Mucosa of stomach (tissue), 1 donor: ENCODE measurements around the gene NANOS3.

Experiments used
- H3K27me3 ChIP-seq: one replicate; pipeline ENCODE4 v1.7.0; 2013; ENCODE audit warnings: mild to moderate bottlenecking, low read length; ENCODE audit not compliant: control insufficient read depth, insufficient read depth
- H3K36me3 ChIP-seq: one replicate; pipeline ENCODE4 v1.7.0; 2013; ENCODE audit warnings: low read length; ENCODE audit not compliant: control insufficient read depth, insufficient read depth
- H3K4me1 ChIP-seq: one replicate; pipeline ENCODE4 v1.7.0; 2013; ENCODE audit warnings: mild to moderate bottlenecking, low read length; ENCODE audit not compliant: control insufficient read depth, insufficient read depth
- H3K4me3 ChIP-seq: one replicate; pipeline ENCODE4 v1.7.0; 2013; ENCODE audit warnings: low read length
- H3K9ac ChIP-seq: one replicate; pipeline ENCODE4 v1.7.0; 2013; ENCODE audit warnings: mild to moderate bottlenecking, low read length, moderate library complexity
- H3K9me3 ChIP-seq: one replicate; pipeline ENCODE4 v1.7.0; 2013; ENCODE audit warnings: mild to moderate bottlenecking, low read length, moderate library complexity; ENCODE audit not compliant: control insufficient read depth
- donor health status: Pancreatic carcinoma.

The NANOS3 gene

DNA sequence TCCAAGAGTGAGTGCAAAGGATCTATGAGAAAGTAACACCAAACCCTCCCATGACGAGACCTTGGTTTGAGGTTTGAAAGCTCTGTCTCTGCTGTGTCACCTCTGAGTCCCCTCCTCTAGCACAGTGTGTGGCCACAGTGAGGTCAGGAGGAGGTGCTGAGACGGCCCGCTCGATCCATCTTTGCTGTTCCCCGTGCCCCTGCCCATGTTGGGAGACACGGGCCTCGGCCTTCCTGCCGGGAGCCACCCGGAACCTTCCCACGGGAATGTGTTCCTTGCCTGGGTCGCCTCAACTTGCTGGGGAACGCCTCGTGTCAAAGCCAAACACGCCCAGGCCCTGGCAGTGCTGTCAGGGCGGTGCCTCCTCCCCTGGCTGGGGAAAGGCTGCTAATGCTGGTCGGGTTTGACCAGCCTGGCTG, 10.1 kb downstream of the NANOS3 start:
- no peaks in the 10 kb centered on the region for H3K36me3 ChIP-seq
- no peaks in the 10 kb centered on the region for H3K9me3 ChIP-seq
- H3K4me1 ChIP-seq, result peaks cover 65% of the 10 kb centered on the region
- H3K9ac ChIP-seq, result peak overlapping the region; percentile 18
- H3K4me3 ChIP-seq, result no peak overlapping the region
- no peaks in the 10 kb centered on the region for H3K27me3 ChIP-seq

DNA sequence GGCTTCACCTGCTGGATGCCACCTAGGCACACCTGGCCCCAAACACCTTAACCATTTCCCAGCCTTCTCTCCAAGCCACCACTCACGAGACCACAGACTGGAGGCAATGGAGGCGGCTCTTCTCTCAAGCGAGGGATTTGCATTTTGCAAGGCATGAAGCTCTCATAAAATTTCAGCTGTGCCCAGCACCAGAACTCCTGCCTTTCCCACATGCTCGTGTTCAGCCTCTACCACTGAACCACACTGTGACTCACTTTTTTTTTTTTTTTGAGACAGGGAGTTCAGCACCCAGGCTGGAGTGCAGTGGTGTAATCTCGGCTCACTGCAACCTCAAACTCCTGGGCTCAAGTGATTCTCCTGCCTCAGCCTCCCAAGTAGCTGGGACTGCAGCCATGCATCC, 10.6 kb downstream of the NANOS3 start:
- H3K9ac ChIP-seq, result peak overlapping the region; percentile 18
- H3K4me1 ChIP-seq, result peaks cover 60% of the 10 kb centered on the region
- H3K36me3 ChIP-seq, result no peaks in the 10 kb centered on the region
- H3K9me3 ChIP-seq, result no peaks in the 10 kb centered on the region
- H3K27me3 ChIP-seq, result no peaks in the 10 kb centered on the region
- H3K4me3 ChIP-seq, result no peak overlapping the region

GRCh38 chr19:13888281-13888680, 11.3 kb downstream of the NANOS3 start:
- no peaks in the 10 kb centered on the region for H3K36me3 ChIP-seq
- peaks cover 55% of the 10 kb centered on the region for H3K4me1 ChIP-seq
- no peaks in the 10 kb centered on the region for H3K27me3 ChIP-seq
- H3K4me3 ChIP-seq, result no peak overlapping the region
- H3K9me3 ChIP-seq, result no peaks in the 10 kb centered on the region
- peak overlapping the region; percentile 28 for H3K9ac ChIP-seq

DNA sequence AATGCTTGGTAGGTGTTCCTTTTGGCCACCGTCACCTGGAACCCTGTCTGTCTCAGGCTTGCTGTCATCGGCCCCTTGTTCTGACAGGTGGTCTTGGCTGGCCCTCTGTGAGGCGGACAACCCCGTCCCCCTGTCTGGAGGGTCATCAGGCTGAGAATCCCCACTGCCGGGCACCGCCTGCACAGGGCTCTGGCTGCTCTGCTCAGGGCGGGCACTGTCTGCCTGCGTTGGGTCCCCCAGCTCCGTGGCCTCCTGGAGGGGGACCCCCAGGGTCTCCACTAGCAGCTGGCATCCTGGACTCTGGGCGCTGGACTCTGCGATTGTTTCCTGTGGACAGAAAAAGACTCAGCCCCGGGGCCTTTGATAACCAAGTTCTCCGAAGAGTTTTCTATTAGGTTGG, 13.2 kb downstream of the NANOS3 start:
- Histone ChIP-seq H3K4me3 (no peak overlapping the region), H3K27me3 (no peaks in the 10 kb centered on the region), H3K4me1 (peaks cover 39% of the 10 kb centered on the region), H3K36me3 (no peaks in the 10 kb centered on the region), H3K9ac (no peak overlapping the region), H3K9me3 (no peaks in the 10 kb centered on the region)

- no peaks in the 10 kb centered on the region for H3K9me3 ChIP-seq
- no peak overlapping the region for H3K4me3 ChIP-seq
- H3K9ac ChIP-seq, result no peak overlapping the region
- H3K36me3 ChIP-seq, result no peaks in the 10 kb centered on the region
- peaks cover 12% of the 10 kb centered on the region for H3K4me1 ChIP-seq
- no peaks in the 10 kb centered on the region for H3K27me3 ChIP-seq
These were observed 15.9 kb downstream of the NANOS3 start for GRCh38 chr19:13892870-13893269.

DNA sequence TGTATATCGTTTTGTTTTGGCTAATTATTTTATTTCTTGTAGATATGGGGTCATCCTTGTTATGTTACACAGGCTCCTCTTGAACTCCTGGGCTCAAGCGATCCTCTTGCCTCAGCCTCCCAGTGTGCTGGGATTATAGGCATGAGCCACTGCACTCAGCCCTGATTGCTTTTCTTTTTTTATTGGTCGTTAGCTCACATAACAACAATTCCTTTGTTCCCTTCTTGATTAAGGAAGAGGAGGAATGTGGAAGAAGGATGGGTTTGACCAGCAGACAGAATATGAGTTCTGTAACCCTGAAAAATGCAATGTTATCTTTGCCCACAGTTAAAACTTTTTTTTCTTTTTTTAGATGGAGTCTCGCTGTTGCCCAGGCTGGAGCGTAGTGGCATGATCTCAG, 17.6 kb downstream of the NANOS3 start:
- Histone ChIP-seq H3K4me1 (no peaks in the 10 kb centered on the region), H3K27me3 (no peaks in the 10 kb centered on the region), H3K36me3 (no peaks in the 10 kb centered on the region), H3K9me3 (no peaks in the 10 kb centered on the region), H3K9ac (no peak overlapping the region), H3K4me3 (no peak overlapping the region)

- Histone ChIP-seq H3K9me3 (no peaks in the 10 kb centered on the region), H3K9ac (no peak overlapping the region), H3K4me3 (no peak overlapping the region), H3K27me3 (no peaks in the 10 kb centered on the region), H3K4me1 (no peaks in the 10 kb centered on the region), H3K36me3 (no peaks in the 10 kb centered on the region)
These were observed 19.3 kb downstream of the NANOS3 start for GRCh38 chr19:13896227-13896626.

GRCh38 chr19:13899393-13899792, 22.5 kb downstream of the NANOS3 start:
- Histone ChIP-seq H3K27me3 (no peaks in the 10 kb centered on the region), H3K9ac (no peak overlapping the region), H3K4me1 (no peaks in the 10 kb centered on the region), H3K9me3 (no peaks in the 10 kb centered on the region), H3K36me3 (no peaks in the 10 kb centered on the region), H3K4me3 (no peak overlapping the region)

DNA sequence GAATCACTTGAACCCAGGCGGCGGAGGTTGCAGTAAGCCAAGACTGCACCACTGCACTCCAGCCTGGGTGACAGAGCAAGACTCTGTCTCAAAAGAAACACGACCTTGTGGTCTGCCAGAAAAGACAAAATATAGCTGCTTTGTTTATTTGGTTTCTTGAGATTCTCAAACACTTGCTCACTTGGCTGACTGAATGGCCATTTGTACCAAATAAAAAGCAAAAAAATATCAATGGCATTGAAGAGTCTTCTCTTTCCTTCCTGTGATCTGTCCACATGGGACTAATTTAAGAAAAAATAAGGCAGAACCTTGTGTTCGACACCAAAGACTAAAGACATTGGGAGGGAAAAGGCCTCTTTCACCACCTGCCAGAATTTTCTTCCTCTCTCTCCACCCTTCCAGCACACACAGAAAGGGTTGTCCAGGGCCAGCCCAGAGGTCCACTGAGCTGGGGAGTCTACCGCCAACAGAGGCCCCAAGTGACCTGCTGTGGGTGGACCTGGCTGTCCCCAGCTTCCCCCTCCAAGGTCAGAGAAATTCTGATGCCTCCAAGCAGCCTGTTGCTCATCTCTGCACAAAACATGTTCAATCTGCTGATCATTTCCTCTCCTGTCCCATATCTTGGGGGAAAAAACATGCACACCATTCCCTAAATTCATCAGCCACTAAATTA, 23.1 kb downstream of the NANOS3 start:
- no peak overlapping the region for H3K9ac ChIP-seq
- no peak overlapping the region for H3K4me3 ChIP-seq
- no peaks in the 10 kb centered on the region for H3K27me3 ChIP-seq
- no peaks in the 10 kb centered on the region for H3K36me3 ChIP-seq
- H3K9me3 ChIP-seq, result no peaks in the 10 kb centered on the region
- no peaks in the 10 kb centered on the region for H3K4me1 ChIP-seq

GRCh38 chr19:13902993-13903555, 26.1 kb downstream of the NANOS3 start:
- Histone ChIP-seq H3K9ac (no peak overlapping the region), H3K4me1 (peaks cover 11% of the 10 kb centered on the region), H3K36me3 (no peaks in the 10 kb centered on the region), H3K9me3 (no peaks in the 10 kb centered on the region), H3K27me3 (no peaks in the 10 kb centered on the region), H3K4me3 (no peak overlapping the region)

DNA sequence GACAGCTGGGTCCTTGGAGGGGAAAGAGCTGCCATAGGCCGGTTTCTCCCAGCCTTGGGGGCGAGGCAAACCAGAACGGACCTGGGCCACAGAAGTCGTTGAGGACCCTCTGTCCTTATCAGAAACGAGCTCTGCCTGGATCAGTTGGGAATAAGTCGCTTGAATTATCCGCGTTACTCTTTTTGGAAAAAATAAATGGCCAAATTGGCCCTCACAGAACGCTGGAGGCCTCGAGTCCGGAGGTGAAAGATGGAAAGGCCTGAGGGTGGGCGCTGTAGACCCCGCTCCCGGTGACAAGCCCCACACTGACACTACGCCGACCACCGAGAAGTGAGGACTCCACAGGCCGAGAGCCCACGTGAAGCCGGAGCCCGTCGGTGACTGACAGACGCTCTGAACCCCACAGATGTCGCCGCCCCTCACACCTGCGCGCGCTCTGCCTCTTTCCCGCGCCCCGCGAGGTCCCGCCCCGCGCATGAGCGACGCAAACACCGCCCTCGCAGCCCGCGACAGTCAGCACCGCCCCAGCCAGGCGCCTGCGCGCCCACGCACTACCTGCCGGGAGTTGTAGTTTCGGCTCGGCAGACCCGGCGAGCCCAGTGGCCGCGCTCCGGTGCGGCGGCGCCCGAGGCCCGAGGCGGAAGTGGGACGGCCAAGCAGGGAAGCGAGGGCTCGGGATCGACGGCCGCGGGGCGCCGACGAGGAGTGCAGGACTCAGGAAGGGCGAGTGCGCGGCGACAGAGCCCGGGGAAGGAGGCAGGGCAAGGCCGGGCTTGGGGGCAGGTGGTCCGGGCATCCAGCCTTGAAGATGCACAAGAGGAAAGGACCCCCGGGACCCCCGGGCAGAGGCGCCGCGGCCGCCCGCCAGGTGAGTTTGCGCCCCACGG, 28.9 kb downstream of the NANOS3 start, which contains the start of the genes BRME1 and CC2D1A:
BRME1 (minus strand) TSS at position 484 of the 887 bp plus-strand sequence. CDS start 1,225 bp downstream, outside the sequence.
CC2D1A (plus strand) TSS at position 568 of the 887 bp plus-strand sequence; CDS start at position 809, 241 bp downstream.
- Histone ChIP-seq H3K4me1 (peaks cover 11% of the 10 kb centered on the region), H3K36me3 (no peaks in the 10 kb centered on the region), H3K27me3 (no peaks in the 10 kb centered on the region), H3K9ac (peak within 1 kb of the TSS; percentile 89), H3K9me3 (no peaks in the 10 kb centered on the region), H3K4me3 (peak within 1 kb of the TSS; percentile 23)

GRCh38 chr19:13906521-13906904, 29.6 kb downstream of the NANOS3 start:
- Histone ChIP-seq H3K9ac (peak overlapping the region; percentile 89), H3K9me3 (no peaks in the 10 kb centered on the region), H3K36me3 (no peaks in the 10 kb centered on the region), H3K27me3 (no peaks in the 10 kb centered on the region), H3K4me3 (peak overlapping the region; percentile 23), H3K4me1 (peaks cover 11% of the 10 kb centered on the region)
